Measurements from ENCODE around the gene PDE9A. TPM values are rescaled to one million over a fixed set of nuclear protein-coding genes. Genes with fewer than 3 reads are reported as not detected.

The PDE9A gene
- total and polyA plus RNA-seq, 2 donors (not counting 3 experiments of a cell fraction or from before 2014, with no cell fraction given): 0.28 to 2.2 TPM

- CTCF ChIA-PET: interaction anchor here (1.6 kb wide), 1 partner anchor 64 kb away, joined by 4 read pairs; no protein-coding TSS in a partner anchor
- POLR2A ChIA-PET: no interaction called here
- H3K9me1 ChIP-seq (replicated peaks; ENCODE audit: control insufficient read depth, extremely low read depth, insufficient read depth, low read length): no peaks in the 10 kb centered on the region
- H3K9me3 ChIP-seq (replicated peaks; ENCODE audit: control insufficient read depth, insufficient read depth, low read length): no peaks in the 10 kb centered on the region
- H3K4me2 ChIP-seq (ENCODE audit: insufficient read depth, low read length): no peak overlapping the region
- H3K4me3 ChIP-seq (replicated peaks in 1 of 3; ENCODE audit: insufficient read depth in 1 of 3, low read depth in 1 of 3, low read length in 3 of 3): no peak overlapping the region
- no peak overlapping the region for H2AFZ ChIP-seq (ENCODE audit: low read depth, low read length)
- no peak for TF ChIP-seq JUN (IDR thresholded peaks at IDR 0.05; ENCODE audit: borderline replicate concordance, insufficient read depth, insufficient read length, low read depth)
- no peak for TF ChIP-seq CTCF (IDR thresholded peaks at IDR 0.05; ENCODE audit: extremely low read depth in 1 of 2, insufficient read depth in 1 of 2, low read depth in 1 of 2, low read length in 2 of 2)
- TF ChIP-seq POLR2AphosphoS5 (IDR thresholded peaks at IDR 0.05; ENCODE audit: insufficient read depth, low read depth, low read length): no peak
- no peak for TF ChIP-seq GATA2 (IDR thresholded peaks at IDR 0.05; ENCODE audit: insufficient read depth, insufficient read length, low read depth, low read length)
- TF ChIP-seq POLR2A (IDR thresholded peaks at IDR 0.05; ENCODE audit: low read depth, low read length): no peak
- intact Hi-C loops (cut with micrococcal nuclease) (no loop called here), dilution Hi-C loops (cut with MboI; ENCODE audit: extremely low pct_ligation_motif_present, low sequenced_read_pairs) (no loop called here)
- H3K27me3 ChIP-seq (ENCODE audit: control insufficient read depth in 2 of 2, insufficient read depth in 2 of 2, low read length in 2 of 2): no peaks in the 10 kb centered on the region
- no peak overlapping the region for H3K9ac ChIP-seq (replicated peaks; ENCODE audit: extremely low read depth, insufficient read depth, low read length)
- no peak for FAIRE-seq
- H4K20me1 ChIP-seq (replicated peaks; ENCODE audit: control insufficient read depth, extremely low read depth, insufficient read depth, low read length): no peaks in the 10 kb centered on the region
- no peaks in the 10 kb centered on the region for H3K79me2 ChIP-seq (ENCODE audit: control insufficient read depth, insufficient read depth, low read length)
- H3K36me3 ChIP-seq (ENCODE audit: control insufficient read depth in 2 of 2, extremely low read depth in 1 of 2, insufficient read depth in 2 of 2, low read length in 2 of 2): no peaks in the 10 kb centered on the region
- no peaks in the 10 kb centered on the region for H3K4me1 ChIP-seq (ENCODE audit: control insufficient read depth, extremely low read depth, insufficient read depth, low read length)
- no peak for DNase-seq (ENCODE audit: low read depth, low spot score)
- BruUV-seq (replicated peaks): no TSS peak
- H3K27ac ChIP-seq (ENCODE audit: insufficient read depth, low read depth, low read length): no peak overlapping the region
Observed at GRCh38 chr21:42754270-42754933, 101.0 kb downstream of the PDE9A start.
